Transverse colon (tissue), 4 donors: ENCODE measurements around the gene SENP3. TPM values are rescaled to one million over a fixed set of nuclear protein-coding genes. Genes with fewer than 3 reads are reported as not detected.

Source experiments
- DNase-seq: peaks from one replicate; pipeline ENCODE4 v3.0.0-alpha.2; 2019
- H3K27ac ChIP-seq, 4 donors: fragments of 200-600 bp; sonication (generic); 2 replicates each; pipeline ENCODE4 v1.5.1; 2016 to 2018; ENCODE audit warnings: inconsistent platforms in 4 of 4
- H3K27me3 ChIP-seq: fragments of 200-600 bp; sonication (generic); 2 replicates; pipeline ENCODE4 v1.5.1; 2017; ENCODE audit warnings: inconsistent platforms
- H3K36me3 ChIP-seq, 4 donors: fragments of 200-600 bp; sonication (generic); 2 replicates each; pipeline ENCODE4 v1.5.1; 2017 to 2019; ENCODE audit warnings: inconsistent platforms in 4 of 4
- H3K4me1 ChIP-seq, 4 donors: fragments of 200-600 bp; sonication (generic); 2 replicates each; pipeline ENCODE4 v1.5.1; 2017 to 2020; ENCODE audit warnings: inconsistent platforms in 4 of 4
- H3K4me3 ChIP-seq, 4 donors: fragments of 200-600 bp; sonication (generic); 1 replicate in 1 of 4; 2 replicates in 3 of 4; pipeline versions ENCODE4 v1.5.1 to v1.6.1; 2017 to 2019; ENCODE audit warnings: inconsistent platforms in 4 of 4
- H3K9me3 ChIP-seq, 2 donors: fragments of 200-600 bp; sonication (generic); 2 replicates each; pipeline ENCODE4 v1.5.1; 2017 to 2019; ENCODE audit warnings: inconsistent platforms in 2 of 2
- EP300 ChIP-seq: sonication (generic); formaldehyde crosslinking; IDR thresholded peaks from one replicate; pipeline ENCODE4 v1.6.1; 2017; ENCODE audit warnings: antibody characterized with exemption, low read depth
- POLR2A ChIP-seq: fragments of 450-650 bp; IDR thresholded peaks from one replicate; pipeline ENCODE4 v1.6.1; 2016; ENCODE audit warnings: antibody characterized with exemption, mild to moderate bottlenecking, moderate library complexity
- POLR2AphosphoS5 ChIP-seq, 3 donors: sonication (generic); formaldehyde crosslinking; IDR thresholded peaks; one replicate each; pipeline ENCODE4 v1.6.1; 2016; ENCODE audit warnings: antibody characterized with exemption in 3 of 3
- WGBS, 2 donors: methylation state at CpG; one replicate each; pipeline ENCODE4 v1.1.5; 2018; ENCODE audit warnings: low coverage in 1 of 2; 5-methylcytosine and 5-hydroxymethylcytosine counted together
- in situ Hi-C, 4 donors: fragments of 200-750 bp; cut with MboI; loops; one replicate each; pipeline versions ENCODE4 v1.15.0 to v1.15.1; 2017; ENCODE audit warnings: low sequenced_read_pairs in 3 of 4, low pct_ligation_motif_present in 1 of 4, low pct_unique_long_range_greater_than_20kb in 1 of 4
- intact Hi-C: fragments of 100-400 bp; cut with DNase I; formaldehyde crosslinking; loops from one replicate; pipeline ENCODE4 v1.15.1; 2023; ENCODE audit warnings: low total_unique reads
- total RNA-seq, 4 donors: library from RNA; depleted of rRNA; stranded (reverse); fragments of >200 nt; gene quantifications; one replicate each; pipeline ENCODE4 v1.1.0, GENCODE V29; 2016
- TF ChIP-seq, protein P1 (sequence below), 5 experiments: fragments of 200-600 bp in 3 of 5; fragments of 450-650 bp in 2 of 5; sonication (generic) in 3 of 5; IDR thresholded peaks; 1 replicate in 2 of 5; 2 replicates in 3 of 5; pipeline ENCODE4 v1.5.1; 2016 to 2017; ENCODE audit warnings: antibody characterized with exemption in 5 of 5, inconsistent platforms in 3 of 5, mild to moderate bottlenecking in 2 of 5, moderate library complexity in 1 of 5

SENP3 gene
- total RNA-seq, 4 donors from 2014 or later = 37.0 to 159 (median 45.2) TPM

DNA sequence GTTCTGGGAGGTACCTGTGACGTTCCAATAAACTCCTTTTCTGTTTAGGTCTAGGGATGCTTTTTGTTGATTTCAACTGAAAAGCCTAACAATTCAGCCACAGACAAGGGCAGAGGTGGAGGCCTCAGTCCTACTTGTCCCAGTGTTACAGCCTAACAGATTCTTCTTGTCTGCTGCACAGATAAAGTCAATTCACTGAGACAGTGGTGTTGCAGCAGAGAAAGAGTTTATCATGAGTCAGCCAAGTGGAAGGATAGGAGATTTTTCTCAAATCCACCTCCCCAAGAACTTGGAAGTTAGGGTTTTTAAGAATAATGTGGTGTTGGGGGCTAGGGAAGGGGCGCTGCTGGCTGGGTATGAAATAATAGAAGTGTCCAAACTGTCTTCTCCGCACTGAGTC lies 23.7 kb upstream of the SENP3 start:
- no peak for DNase-seq
- H3K9me3 ChIP-seq = peaks cover 0 to 9% of the 10 kb centered on the region in 2 donors
- H3K4me3 ChIP-seq = no peak overlapping the region
- intact Hi-C loops (no loop called here), in situ Hi-C loops (no loop called here)
- H3K27ac ChIP-seq = no peak overlapping the region
- 82 to 100% methylated on average over 1 to 3 of the region's 3 CpGs for whole genome bisulfite sequencing, 2 donors
- H3K36me3 ChIP-seq = no peaks in the 10 kb centered on the region
- no peaks in the 10 kb centered on the region for H3K27me3 ChIP-seq
- H3K4me1 ChIP-seq = no peaks in the 10 kb centered on the region
- TF ChIP-seq, protein P1, sequence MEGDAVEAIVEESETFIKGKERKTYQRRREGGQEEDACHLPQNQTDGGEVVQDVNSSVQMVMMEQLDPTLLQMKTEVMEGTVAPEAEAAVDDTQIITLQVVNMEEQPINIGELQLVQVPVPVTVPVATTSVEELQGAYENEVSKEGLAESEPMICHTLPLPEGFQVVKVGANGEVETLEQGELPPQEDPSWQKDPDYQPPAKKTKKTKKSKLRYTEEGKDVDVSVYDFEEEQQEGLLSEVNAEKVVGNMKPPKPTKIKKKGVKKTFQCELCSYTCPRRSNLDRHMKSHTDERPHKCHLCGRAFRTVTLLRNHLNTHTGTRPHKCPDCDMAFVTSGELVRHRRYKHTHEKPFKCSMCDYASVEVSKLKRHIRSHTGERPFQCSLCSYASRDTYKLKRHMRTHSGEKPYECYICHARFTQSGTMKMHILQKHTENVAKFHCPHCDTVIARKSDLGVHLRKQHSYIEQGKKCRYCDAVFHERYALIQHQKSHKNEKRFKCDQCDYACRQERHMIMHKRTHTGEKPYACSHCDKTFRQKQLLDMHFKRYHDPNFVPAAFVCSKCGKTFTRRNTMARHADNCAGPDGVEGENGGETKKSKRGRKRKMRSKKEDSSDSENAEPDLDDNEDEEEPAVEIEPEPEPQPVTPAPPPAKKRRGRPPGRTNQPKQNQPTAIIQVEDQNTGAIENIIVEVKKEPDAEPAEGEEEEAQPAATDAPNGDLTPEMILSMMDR (IDR thresholded peaks at IDR 0.05) = no peak
- no peak for TF ChIP-seq POLR2A
- no peak for TF ChIP-seq POLR2AphosphoS5 (IDR thresholded peaks at IDR 0.05)
- no peak for TF ChIP-seq EP300

GRCh38 chr17:7538891-7539545 lies 22.7 kb upstream of the SENP3 start:
- H3K9me3 ChIP-seq = peaks cover 0 to 9% of the 10 kb centered on the region in 2 donors
- DNase-seq = no peak
- H3K36me3 ChIP-seq = no peaks in the 10 kb centered on the region
- in situ Hi-C loops = no loop called here
- H3K4me1 ChIP-seq = no peaks in the 10 kb centered on the region
- no peaks in the 10 kb centered on the region for H3K27me3 ChIP-seq
- H3K4me3 ChIP-seq = no peak overlapping the region
- intact Hi-C loops = no loop called here
- TF ChIP-seq, protein P1 (IDR thresholded peaks at IDR 0.05) = no peak
- TF ChIP-seq POLR2A (no peak), POLR2AphosphoS5 (IDR thresholded peaks at IDR 0.05) (no peak)
- H3K27ac ChIP-seq = no peak overlapping the region
- 35 to 81% methylated on average over 2 to 11 of the region's 11 CpGs for WGBS, 2 donors

DNA sequence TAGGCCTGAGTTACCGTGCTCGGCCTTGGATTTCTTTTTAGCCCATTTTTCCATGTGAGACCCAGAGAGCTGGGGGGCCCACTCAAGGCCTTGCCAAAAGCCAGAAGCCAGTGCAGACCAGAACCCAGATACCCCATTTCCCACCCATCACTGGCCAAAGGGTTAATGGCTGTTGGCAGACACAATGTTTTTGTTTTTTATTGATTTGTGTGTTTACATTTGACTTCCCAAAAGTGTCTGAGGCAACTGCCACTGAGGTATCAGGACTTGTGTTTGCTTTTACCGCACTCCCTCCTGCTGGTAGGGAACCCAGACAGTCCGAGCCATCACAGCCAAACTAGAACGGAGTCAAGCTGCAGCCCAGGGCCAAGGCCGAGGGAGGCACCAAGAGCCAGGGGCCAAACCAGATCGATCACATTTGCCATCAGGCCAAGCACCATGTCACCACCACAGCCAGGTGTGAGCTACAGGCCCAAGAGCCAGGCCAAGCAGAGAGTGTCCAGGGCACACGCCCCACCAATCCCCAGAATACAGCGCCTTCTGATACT lies 20.6 kb upstream of the SENP3 start:
- Histone ChIP-seq H3K36me3 (no peaks in the 10 kb centered on the region), H3K9me3 (peaks cover 0 to 9% of the 10 kb centered on the region in 2 donors), H3K4me1 (no peaks in the 10 kb centered on the region), H3K27me3 (no peaks in the 10 kb centered on the region), H3K4me3 (no peak overlapping the region), H3K27ac (no peak overlapping the region)
- in situ Hi-C loops (no loop called here), intact Hi-C loops (loop anchor here (5.0 kb wide), 1 partner anchor 811 kb away; no protein-coding TSS in a partner anchor)
- TF ChIP-seq POLR2AphosphoS5 (IDR thresholded peaks at IDR 0.05) (no peak), EP300 (no peak), POLR2A (no peak)
- TF ChIP-seq, protein P1 (IDR thresholded peaks at IDR 0.05) = no peak
- no peak for DNase-seq
- WGBS, 2 donors = 91 to 100% methylated on average over 1 to 9 of the region's 9 CpGs

DNA sequence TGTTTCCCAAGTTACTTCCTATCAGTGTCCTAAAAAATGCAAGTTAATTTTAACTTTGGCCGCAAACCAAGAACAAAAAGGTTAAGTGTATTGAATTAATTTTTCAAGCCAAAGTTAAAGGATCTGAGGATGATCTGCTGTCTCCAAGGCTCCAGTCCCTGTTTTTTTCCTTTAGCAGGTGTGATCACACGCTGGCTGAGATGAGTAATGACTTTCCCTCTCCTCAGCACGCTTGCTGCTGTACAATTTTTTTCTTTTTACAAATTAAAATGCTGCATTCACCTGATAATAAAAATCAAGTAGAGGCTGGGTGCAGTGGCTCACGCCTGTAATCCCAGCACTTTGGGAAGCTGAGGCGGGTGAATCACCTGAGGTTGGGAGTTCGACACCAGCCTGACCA lies 16.8 kb upstream of the SENP3 start:
- H3K36me3 ChIP-seq = no peaks in the 10 kb centered on the region
- no peak for DNase-seq
- H3K4me1 ChIP-seq = peaks cover 7 to 19% (median 15%) of the 10 kb centered on the region in 4 donors
- no peaks in the 10 kb centered on the region for H3K27me3 ChIP-seq
- in situ Hi-C loops = no loop called here
- no peaks in the 10 kb centered on the region for H3K9me3 ChIP-seq
- H3K4me3 ChIP-seq = no peak overlapping the region
- no peak overlapping the region for H3K27ac ChIP-seq
- TF ChIP-seq POLR2A (no peak), EP300 (no peak), POLR2AphosphoS5 (IDR thresholded peaks at IDR 0.05) (no peak)
- TF ChIP-seq, protein P1 (IDR thresholded peaks at IDR 0.05) = no peak
- intact Hi-C loops = loop anchor here (5.0 kb wide), 1 partner anchor 807 kb away; no protein-coding TSS in a partner anchor
- WGBS, 2 donors = 59 to 74% methylated on average over 4 to 6 of the region's 6 CpGs
